ENCODE data around the gene PDE7B.

GRCh38 chr6:136236466-136237293 lies 385.2 kb downstream of the PDE7B start:
- TF ChIP-seq, protein P1, sequence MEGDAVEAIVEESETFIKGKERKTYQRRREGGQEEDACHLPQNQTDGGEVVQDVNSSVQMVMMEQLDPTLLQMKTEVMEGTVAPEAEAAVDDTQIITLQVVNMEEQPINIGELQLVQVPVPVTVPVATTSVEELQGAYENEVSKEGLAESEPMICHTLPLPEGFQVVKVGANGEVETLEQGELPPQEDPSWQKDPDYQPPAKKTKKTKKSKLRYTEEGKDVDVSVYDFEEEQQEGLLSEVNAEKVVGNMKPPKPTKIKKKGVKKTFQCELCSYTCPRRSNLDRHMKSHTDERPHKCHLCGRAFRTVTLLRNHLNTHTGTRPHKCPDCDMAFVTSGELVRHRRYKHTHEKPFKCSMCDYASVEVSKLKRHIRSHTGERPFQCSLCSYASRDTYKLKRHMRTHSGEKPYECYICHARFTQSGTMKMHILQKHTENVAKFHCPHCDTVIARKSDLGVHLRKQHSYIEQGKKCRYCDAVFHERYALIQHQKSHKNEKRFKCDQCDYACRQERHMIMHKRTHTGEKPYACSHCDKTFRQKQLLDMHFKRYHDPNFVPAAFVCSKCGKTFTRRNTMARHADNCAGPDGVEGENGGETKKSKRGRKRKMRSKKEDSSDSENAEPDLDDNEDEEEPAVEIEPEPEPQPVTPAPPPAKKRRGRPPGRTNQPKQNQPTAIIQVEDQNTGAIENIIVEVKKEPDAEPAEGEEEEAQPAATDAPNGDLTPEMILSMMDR (IDR thresholded peaks at IDR 0.05): no peak
- TF ChIP-seq POLR2A (IDR thresholded peaks at IDR 0.05): no peak

All from uterus (tissue), 2 donors.